HepG2 (cell line): ENCODE results near the gene KLHL12. TPM values are rescaled to one million over a fixed set of nuclear protein-coding genes. Genes with fewer than 3 reads are reported as not detected.

Source experiments
- DMTF1 ChIP-seq: sonication (generic); formaldehyde crosslinking; IDR thresholded peaks from 2 replicates; pipeline ENCODE4 v1.4.0; 2020; ENCODE audit warnings: mild to moderate bottlenecking, missing genetic modification reagents
- JARID2 ChIP-seq: sonication (generic); formaldehyde crosslinking; IDR thresholded peaks from 2 replicates; pipeline ENCODE4 v1.8.1; 2023; ENCODE audit warnings: missing genetic modification reagents, inconsistent platforms; ENCODE audit not compliant: insufficient replicate concordance
- KDM6A ChIP-seq: IDR thresholded peaks from 2 replicates; pipeline ENCODE4 v1.6.1; 2016; ENCODE audit warnings: low read depth
- MAFK ChIP-seq, 2 experiments: IDR thresholded peaks in 1 of 2; conservative IDR thresholded peaks in 1 of 2; 2 replicates each; pipeline ENCODE4 v1.6.1; 2011; ENCODE audit warnings: improper control_type of control experiment in 2 of 2, low read length in 2 of 2
- MEIS2 ChIP-seq: sonication (generic); formaldehyde crosslinking; IDR thresholded peaks from 2 replicates; pipeline ENCODE4 v1.9.0; 2021; ENCODE audit warnings: mild to moderate bottlenecking, missing genetic modification reagents
- PAXIP1 ChIP-seq: sonication (generic); formaldehyde crosslinking; conservative IDR thresholded peaks from 2 replicates; pipeline ENCODE4 v1.4.0; 2020; ENCODE audit warnings: mild to moderate bottlenecking, missing genetic modification reagents, moderate library complexity
- SOX6 ChIP-seq, 2 experiments: fragments of 450-650 bp in 1 of 2; sonication (generic) in 1 of 2; formaldehyde crosslinking in 1 of 2; IDR thresholded peaks; 2 replicates each; pipeline versions ENCODE4 v1.4.0 to v1.6.1; 2017 to 2020; ENCODE audit warnings: antibody characterized with exemption in 1 of 2, mild to moderate bottlenecking in 1 of 2, missing genetic modification reagents in 1 of 2
- TARDBP ChIP-seq: sonication (generic); formaldehyde crosslinking; IDR thresholded peaks from 2 replicates; pipeline ENCODE4 v1.8.0; 2022; ENCODE audit warnings: mild to moderate bottlenecking, missing genetic modification reagents
- TGIF2 ChIP-seq: IDR thresholded peaks from 2 replicates; pipeline ENCODE4 v1.6.1; 2016; ENCODE audit warnings: control low read depth, missing compliant biosample characterization
- ZNF207 ChIP-seq: fragments of 450-650 bp; IDR thresholded peaks from 2 replicates; pipeline ENCODE4 v1.6.1; 2016; ENCODE audit warnings: antibody characterized with exemption, borderline replicate concordance
- ZNF343 ChIP-seq: sonication (generic); formaldehyde crosslinking; IDR thresholded peaks from 2 replicates; pipeline ENCODE4 v1.4.0; 2020; ENCODE audit warnings: mild to moderate bottlenecking, missing genetic modification reagents
- ZNF382 ChIP-seq: sonication (generic); formaldehyde crosslinking; IDR thresholded peaks from 2 replicates; pipeline ENCODE4 v1.5.0; 2020; ENCODE audit warnings: missing genetic modification reagents, mild to moderate bottlenecking, borderline replicate concordance
- ZNF496 ChIP-seq: sonication (generic); formaldehyde crosslinking; IDR thresholded peaks from 2 replicates; pipeline ENCODE4 v1.8.1; 2023; ENCODE audit warnings: mild to moderate bottlenecking, moderate library complexity, missing genetic modification reagents; ENCODE audit not compliant: insufficient replicate concordance
- ZNF543 ChIP-seq: sonication (generic); formaldehyde crosslinking; IDR thresholded peaks from 2 replicates; pipeline ENCODE4 v1.4.0; 2020; ENCODE audit warnings: mild to moderate bottlenecking, missing genetic modification reagents
- ZNF614 ChIP-seq: IDR thresholded peaks from 2 replicates; pipeline ENCODE4 v1.6.1; 2018; ENCODE audit warnings: missing biosample characterization, missing genetic modification reagents, inconsistent platforms, borderline replicate concordance
- ZNF883 ChIP-seq: sonication (generic); formaldehyde crosslinking; IDR thresholded peaks from 2 replicates; pipeline ENCODE4 v1.5.1; 2020; ENCODE audit warnings: mild to moderate bottlenecking, missing genetic modification reagents; ENCODE audit errors: not compliant biosample characterization
- polyA plus RNA-seq, 8 experiments: library from polyadenylated mRNA; depleted of rRNA in 3 of 8; stranded (reverse) in 7 of 8; unstranded in 1 of 8; fragments of >200 nt; fragmentation: Illumina TruSeq in 4 of 8; extraction: Trizol in 4 of 8; gene quantifications; 2 replicates each; pipeline versions ENCODE4 v1.2.1 to v1.2.3, GENCODE V29; 2011 to 2016; ENCODE audit warnings: low read depth in 4 of 8, missing spikeins in 1 of 8, mixed read lengths in 1 of 8; ENCODE audit not compliant: insufficient read depth in 1 of 8
- total RNA-seq, 5 experiments: library from RNA; depleted of rRNA; stranded (reverse); fragments of >200 nt; fragmentation: Illumina TruSeq; extraction: Trizol; gene quantifications; 2 replicates each; pipeline ENCODE4 v1.2.3, GENCODE V29; 2016; ENCODE audit warnings: low read depth in 1 of 5
- TF ChIP-seq, protein P1 (sequence below): sonication (generic); formaldehyde crosslinking; IDR thresholded peaks from 2 replicates; pipeline ENCODE4 v1.5.1; 2020; ENCODE audit warnings: missing genetic modification reagents, mild to moderate bottlenecking, borderline replicate concordance
- TF ChIP-seq, protein P2 (sequence below): sonication (generic); formaldehyde crosslinking; IDR thresholded peaks from 2 replicates; pipeline ENCODE4 v1.4.0; 2020; ENCODE audit warnings: missing genetic modification reagents, mild to moderate bottlenecking, borderline replicate concordance

The KLHL12 gene
- total and polyA plus RNA-seq, 2 of the 13 experiments (the other 11 are each of a cell fraction or from before 2014, with no cell fraction given), result 19.2 to 25.2 TPM

GRCh38 chr1:202967684-202968281 lies 40.7 kb upstream of the KLHL12 start (continued):
- TF ChIP-seq PAXIP1 (0 out of 2 replicates have a peak, but pooled peaks have one; percentile 24), TARDBP (CRISPR knock-in tag) (peak; percentile 35; the same call in 1 of the 2 replicates), TGIF2 (CRISPR knock-in tag) (0 out of 2 replicates have a peak, but pooled peaks have one; percentile 11), ZNF343 (CRISPR knock-in tag) (no peak), MAFK (conservative IDR thresholded peaks at IDR 0.05 in 1 of 2, IDR thresholded peaks at IDR 0.05 in 1 of 2; ENCODE audit: low read length in 2 of 2) (no peak), ZNF382 (no peak), DMTF1 (no peak), ZNF207 (no peak), KDM6A (CRISPR knock-in tag) (no peak), ZNF883 (no peak), JARID2 (no peak), ZNF496 (CRISPR knock-in tag) (no peak), SOX6 (IDR thresholded peaks at IDR 0.05) (no peak), SOX6 (CRISPR knock-in tag; IDR thresholded peaks at IDR 0.05) (0 out of 2 replicates have a peak, but pooled peaks have one; percentile 6), MEIS2 (CRISPR knock-in tag) (no peak), ZNF614 (CRISPR knock-in tag) (no peak), ZNF543 (CRISPR knock-in tag) (0 out of 2 replicates have a peak, but pooled peaks have one; percentile 66)
- TF ChIP-seq, protein P1, sequence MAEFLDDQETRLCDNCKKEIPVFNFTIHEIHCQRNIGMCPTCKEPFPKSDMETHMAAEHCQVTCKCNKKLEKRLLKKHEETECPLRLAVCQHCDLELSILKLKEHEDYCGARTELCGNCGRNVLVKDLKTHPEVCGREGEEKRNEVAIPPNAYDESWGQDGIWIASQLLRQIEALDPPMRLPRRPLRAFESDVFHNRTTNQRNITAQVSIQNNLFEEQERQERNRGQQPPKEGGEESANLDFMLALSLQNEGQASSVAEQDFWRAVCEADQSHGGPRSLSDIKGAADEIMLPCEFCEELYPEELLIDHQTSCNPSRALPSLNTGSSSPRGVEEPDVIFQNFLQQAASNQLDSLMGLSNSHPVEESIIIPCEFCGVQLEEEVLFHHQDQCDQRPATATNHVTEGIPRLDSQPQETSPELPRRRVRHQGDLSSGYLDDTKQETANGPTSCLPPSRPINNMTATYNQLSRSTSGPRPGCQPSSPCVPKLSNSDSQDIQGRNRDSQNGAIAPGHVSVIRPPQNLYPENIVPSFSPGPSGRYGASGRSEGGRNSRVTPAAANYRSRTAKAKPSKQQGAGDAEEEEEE (CRISPR knock-in tag), result no peak
- TF ChIP-seq, protein P2, sequence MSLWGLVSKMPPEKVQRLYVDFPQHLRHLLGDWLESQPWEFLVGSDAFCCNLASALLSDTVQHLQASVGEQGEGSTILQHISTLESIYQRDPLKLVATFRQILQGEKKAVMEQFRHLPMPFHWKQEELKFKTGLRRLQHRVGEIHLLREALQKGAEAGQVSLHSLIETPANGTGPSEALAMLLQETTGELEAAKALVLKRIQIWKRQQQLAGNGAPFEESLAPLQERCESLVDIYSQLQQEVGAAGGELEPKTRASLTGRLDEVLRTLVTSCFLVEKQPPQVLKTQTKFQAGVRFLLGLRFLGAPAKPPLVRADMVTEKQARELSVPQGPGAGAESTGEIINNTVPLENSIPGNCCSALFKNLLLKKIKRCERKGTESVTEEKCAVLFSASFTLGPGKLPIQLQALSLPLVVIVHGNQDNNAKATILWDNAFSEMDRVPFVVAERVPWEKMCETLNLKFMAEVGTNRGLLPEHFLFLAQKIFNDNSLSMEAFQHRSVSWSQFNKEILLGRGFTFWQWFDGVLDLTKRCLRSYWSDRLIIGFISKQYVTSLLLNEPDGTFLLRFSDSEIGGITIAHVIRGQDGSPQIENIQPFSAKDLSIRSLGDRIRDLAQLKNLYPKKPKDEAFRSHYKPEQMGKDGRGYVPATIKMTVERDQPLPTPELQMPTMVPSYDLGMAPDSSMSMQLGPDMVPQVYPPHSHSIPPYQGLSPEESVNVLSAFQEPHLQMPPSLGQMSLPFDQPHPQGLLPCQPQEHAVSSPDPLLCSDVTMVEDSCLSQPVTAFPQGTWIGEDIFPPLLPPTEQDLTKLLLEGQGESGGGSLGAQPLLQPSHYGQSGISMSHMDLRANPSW (CRISPR knock-in tag), result no peak
